Activated CD8-positive, alpha-beta memory T cell treated with anti-CD3 and anti-CD28 coated beads for 1 hour (primary cell): ENCODE measurements around the gene METTL24.
"Not testable (repeated sequence)": the region's sequence is repeated elsewhere in the genome, so short reads cannot be mapped to it uniquely, and the experiment has no call there.

ENCODE experiments used
- DNase-seq, 2 donors: peaks; one replicate each; pipeline ENCODE4 v3.0.0-alpha.2; 2020; ENCODE audit warnings: low read depth in 1 of 2; ENCODE audit errors: extremely low read depth in 1 of 2

METTL24 gene

DNA sequence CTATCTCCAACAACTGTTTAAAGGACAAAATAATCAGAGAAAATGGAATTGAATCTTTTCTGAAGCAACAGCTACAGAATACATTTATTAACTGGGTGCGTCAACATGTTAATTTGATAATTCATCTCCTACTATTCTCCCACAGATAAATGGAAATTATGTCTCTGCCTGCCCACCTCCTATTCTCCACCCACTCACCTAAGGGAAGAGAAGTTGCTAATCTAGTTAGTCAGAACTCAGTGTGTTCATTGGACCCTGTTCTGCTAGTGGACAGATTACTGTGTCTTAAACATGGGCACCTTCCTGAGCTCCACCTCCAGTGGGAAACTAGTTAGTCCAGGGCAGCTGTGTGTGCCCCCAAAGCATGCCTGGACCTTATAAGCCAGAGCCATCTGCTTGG lies 41.0 kb downstream of the METTL24 start:
- no peak for DNase-seq

DNA sequence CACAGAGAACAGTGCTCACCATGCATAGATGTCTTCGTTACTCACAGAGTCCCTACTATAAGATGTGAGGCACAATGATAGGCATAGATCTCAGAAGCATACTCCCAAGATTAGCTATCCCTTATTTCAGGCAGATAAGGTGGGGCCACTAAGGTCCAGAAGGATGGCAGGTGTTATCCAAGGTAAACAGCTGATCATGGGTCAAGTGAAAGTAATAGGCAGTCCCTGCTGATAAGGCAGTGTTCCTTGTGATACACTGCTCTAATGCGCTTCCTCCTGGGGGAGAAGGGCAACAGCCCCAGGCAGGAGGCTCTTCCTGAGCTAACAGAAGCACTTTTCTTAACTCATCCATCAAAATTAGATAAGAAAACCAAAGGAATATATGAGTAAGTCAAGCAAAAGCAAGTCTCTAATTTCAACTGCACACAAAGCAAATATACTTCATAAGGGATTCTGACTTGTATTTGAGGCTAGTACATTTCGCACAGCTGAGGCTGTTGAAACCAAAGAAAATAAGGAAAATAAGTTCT lies 42.2 kb downstream of the METTL24 start:
- DNase-seq, result no peak

GRCh38 chr6:110315207-110315868 lies 42.8 kb downstream of the METTL24 start:
- DNase-seq, result no peak

GRCh38 chr6:110310861-110311446 lies 47.2 kb downstream of the METTL24 start:
- no peak for DNase-seq

DNA sequence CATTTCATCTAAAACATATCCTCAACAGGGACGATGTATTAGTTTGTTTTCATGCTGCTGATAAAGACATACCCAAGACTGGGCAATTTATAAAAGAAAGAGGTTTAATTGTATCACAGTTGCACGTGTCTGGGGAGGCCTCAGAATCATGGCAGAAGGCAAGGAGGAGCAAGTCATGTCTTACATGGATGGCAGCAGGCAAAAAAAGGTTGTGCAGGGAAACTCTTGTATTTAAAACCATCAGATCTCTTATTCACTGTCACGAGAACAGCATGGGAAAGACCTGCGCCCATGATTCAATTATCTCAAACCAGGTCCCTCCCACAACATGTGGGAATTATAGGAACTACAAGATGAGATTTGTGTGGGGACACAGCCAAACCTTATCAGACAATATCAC lies 48.7 kb downstream of the METTL24 start:
- DNase-seq, result not testable (repeated sequence)

DNA sequence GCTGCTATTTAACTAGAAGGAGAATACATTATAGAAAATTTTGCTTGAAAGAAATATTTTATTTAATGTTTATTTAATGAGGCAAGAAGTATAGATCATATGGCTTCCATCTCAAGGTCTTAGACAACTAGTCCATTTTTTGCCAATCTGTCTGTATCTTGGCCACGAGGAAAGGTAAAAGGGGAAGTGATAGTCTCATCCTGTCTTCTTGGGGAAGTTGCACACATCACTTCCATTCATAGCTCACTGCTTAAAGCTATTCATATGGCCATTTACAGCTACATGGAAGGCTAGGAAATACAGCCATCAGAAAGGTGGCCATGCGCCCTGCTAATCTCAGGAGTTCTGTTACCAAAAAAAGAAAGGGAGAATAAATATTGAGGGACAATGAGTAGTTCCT lies 50.8 kb downstream of the METTL24 start:
- no peak for DNase-seq

GRCh38 chr6:110305832-110306231 lies 52.3 kb downstream of the METTL24 start:
- DNase-seq, result not testable (repeated sequence)

GRCh38 chr6:110303692-110304091 lies 54.5 kb downstream of the METTL24 start:
- not testable (repeated sequence) for DNase-seq

DNA sequence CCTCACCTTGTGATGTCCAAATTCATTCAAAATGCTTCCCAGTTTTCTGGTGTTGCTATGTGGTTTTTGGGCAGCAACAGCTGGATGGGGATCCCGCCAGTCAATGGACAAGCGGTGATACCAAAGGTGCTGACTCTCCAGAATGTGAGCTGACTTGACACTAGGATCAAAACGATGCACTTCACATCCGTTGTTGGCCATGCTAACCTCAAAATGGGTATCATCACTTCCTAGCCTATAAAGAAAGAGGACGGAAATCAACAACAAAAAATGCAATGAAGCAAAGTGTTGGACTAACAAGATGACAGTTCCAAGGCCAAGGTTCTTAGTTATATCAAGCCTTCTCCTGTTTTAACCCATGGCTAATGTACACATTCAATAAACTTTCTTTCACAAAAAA lies 59.2 kb downstream of the METTL24 start:
- no peak for DNase-seq

DNA sequence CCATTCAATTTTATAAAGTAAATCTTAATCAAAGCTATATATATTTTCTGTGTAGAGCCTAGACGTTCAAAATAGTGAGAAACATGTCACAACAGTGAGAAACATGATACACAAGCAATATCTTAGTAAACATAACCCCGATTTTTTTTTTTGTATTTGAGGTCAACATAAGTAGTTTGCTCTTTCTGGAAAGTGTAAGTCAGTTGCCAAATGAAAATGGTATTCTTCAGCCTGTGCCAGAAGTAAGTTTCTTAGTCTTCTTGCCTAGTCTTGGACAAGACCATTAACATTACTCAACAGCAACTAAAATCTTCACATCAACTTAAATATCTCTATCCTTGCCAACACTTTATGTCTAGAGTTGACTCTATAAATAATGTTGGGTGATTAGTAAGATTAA lies 59.7 kb downstream of the METTL24 start:
- DNase-seq, result no peak

DNA sequence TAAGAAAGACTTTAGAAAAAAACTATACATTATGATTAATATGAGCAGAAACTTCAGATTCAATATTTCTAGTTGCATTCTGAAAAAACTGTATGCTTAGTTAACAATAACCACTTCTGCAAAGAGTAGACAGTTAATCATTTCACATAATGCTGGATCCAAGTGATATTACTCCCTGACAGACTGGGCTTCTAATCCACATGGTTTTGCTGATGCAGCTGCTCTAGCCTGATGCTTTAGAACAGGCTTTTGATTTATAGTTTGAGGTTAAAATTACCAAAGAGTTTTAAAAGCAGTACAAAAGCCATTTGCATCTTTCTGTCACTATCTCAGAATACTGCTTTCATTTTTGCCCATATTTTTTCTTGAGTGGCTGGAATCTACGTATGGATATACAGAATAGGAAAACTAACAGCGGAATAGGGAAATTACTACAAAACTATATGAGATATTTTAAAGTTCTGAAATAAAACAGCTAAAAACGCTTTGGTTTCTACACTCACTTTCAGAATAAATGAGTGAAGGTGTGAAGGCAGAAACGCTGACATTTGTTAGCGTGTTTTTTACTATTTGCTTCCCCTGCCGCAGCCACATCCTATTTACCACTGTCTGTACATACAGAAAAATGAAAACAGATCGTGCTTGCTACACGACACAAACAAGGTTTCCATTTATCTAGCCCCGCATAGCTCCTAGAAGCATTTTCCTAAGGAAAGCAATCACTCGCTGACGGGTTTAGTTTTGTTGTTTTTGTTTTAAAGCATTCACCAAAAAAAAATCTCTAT lies 61.7 kb downstream of the METTL24 start:
- no peak for DNase-seq

DNA sequence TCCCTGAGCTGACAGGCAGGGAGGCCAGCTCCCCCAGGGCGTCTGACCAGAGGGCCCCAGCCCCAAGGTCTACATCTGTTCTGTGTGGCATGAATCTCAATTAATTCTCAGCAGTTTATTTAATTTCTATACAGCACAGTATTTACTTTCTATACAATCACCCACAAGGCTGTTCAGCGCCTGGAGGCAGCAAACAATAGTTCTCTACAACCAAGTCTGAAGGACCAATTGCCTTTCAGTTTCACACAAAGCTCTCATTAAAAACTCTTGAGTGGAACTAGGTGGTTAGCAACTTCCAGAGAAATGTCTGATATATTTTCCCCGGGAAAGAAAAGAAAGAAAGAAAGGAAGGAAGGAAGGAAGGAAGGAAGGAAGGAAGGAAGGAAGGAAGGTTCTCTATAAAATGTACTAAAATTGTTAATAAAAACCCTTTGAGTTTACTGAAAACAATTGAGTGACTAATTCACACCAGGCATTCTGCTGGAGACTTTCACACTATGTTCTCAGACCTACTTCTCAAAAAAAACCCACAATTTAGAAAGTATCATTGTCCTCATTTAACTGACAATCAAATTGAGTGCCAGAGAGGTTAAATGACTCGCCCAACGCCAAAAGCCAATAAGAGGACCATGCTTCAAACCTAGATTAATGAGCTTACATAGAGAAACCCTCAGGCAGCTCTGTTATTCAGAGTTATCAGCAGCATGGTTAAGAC lies 62.5 kb downstream of the METTL24 start:
- no peak for DNase-seq

DNA sequence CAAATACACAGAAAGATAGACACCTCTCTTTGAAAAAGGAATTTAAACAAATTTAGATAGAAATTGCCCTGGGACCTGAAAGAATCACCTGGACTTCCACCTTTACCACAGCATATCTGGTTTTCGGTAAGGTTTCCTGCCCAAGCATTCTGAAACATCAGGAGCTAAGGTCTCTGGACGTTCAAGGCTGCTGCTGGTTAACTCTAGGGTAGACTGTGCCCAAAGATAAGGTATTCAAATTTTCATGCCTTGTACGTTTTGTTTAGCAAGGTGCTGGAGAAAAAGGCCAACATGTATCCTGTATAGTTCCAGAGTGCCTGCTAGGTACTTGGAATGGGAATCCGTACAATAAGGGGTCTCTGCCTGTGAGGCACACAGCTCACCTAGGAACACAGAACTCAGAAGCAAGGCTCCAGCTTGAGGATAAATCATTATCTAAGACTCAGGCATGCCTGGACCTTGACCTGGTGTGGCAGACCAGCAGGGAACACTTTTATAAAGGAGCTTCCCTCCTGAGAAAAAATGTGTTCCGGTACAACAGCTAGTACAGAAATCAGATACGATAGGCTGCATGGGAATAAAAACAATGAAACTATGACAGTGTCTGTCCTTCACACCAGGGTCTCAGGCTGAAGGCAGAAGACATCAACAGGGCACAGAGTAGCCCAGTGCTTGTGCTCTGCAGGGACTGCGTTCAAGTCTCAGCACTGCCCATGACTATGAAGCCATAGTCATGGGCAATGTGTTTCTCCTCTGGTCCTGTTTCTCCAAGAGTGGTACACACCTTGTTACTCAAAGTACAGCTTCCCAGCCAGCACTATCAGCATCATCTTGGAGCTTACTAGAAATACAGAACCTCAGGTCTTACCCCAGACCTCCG lies 70.4 kb downstream of the METTL24 start:
- DNase-seq, result no peak

GRCh38 chr6:110285306-110286060 lies 72.7 kb downstream of the METTL24 start:
- no peak for DNase-seq

DNA sequence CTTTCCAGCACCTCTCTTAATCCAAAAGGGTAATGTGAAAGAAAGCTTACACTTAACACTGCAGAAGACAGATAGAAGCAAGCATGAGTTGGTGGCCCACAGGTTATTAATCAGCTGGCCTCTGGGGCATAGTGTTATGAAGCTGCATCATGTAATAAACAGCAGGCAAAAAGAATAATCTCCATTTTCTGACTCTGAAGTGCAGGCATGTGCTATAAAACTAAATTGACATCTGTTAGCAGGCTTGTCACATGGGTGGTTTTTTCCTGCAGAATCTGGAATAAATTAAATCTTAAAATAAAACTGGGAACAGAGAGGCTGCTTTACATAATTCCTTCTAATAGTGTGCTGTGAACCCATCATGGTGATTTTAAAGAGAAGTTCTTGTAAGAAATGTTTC lies 73.3 kb downstream of the METTL24 start:
- no peak for DNase-seq

- DNase-seq, result no peak
Measured at GRCh38 chr6:110283657-110284056, 74.5 kb downstream of the METTL24 start.

DNA sequence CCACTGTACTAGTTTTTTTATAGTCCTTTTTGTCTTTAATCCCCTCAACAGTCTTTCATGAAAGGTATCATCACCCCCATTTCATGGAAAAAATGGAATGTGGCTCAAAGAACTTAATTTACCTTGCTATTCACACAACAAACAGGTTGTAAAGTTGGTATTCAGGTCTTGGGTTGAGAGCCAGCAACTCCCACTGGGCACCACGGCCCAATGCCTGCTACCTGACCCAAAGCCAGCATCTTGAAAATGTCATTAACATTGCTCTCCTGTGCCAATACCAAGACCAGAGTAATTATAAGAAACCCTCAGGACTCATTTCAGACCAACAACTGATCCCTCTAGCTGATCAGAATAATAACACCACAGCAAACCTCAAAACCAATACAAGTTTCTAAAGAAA lies 75.7 kb downstream of the METTL24 start:
- no peak for DNase-seq

GRCh38 chr6:110277100-110277665 lies 81.0 kb downstream of the METTL24 start:
- DNase-seq, result no peak

GRCh38 chr6:110272781-110273180 lies 85.4 kb downstream of the METTL24 start:
- DNase-seq, result not testable (repeated sequence)
